Measurements from ENCODE around the gene ABCF3. TPM values are rescaled to one million over a fixed set of nuclear protein-coding genes. Genes with fewer than 3 reads are reported as not detected.
"Not testable (repeated sequence)": the region's sequence is repeated elsewhere in the genome, so short reads cannot be mapped to it uniquely, and the experiment has no call there.

Gene ABCF3
- total RNA-seq, 4 donors from 2014 or later, result 51.6 to 96.9 (median 64.0) TPM

- Histone ChIP-seq H3K36me3 (no peaks in the 10 kb centered on the region), H3K27ac (peak overlapping the region in 2 of 4 donors; percentile 92 to 96), H3K4me1 (peaks cover 0 to 84% (median 39%) of the 10 kb centered on the region in 4 donors), H3K27me3 (no peaks in the 10 kb centered on the region), H3K4me3 (no peak overlapping the region), H3K9me3 (no peaks in the 10 kb centered on the region)
- WGBS, 2 donors, result 60 to 62% methylated on average over 4 of the region's 4 CpGs
- no peak for DNase-seq (ENCODE audit: low spot score in 2 of 2)
- TF ChIP-seq CTCF (IDR thresholded peaks at IDR 0.05) (no peak), POLR2A (IDR thresholded peaks at IDR 0.05) (no peak), EP300 (IDR thresholded peaks at IDR 0.05) (no peak)
Measured at GRCh38 chr3:184158404-184158803, 27.6 kb upstream of the ABCF3 start.

- Histone ChIP-seq H3K4me1 (peaks cover 0 to 76% (median 39%) of the 10 kb centered on the region in 4 donors), H3K27ac (peak overlapping the region in 3 of 4 donors; percentile 43 to 78 (median 75)), H3K9me3 (no peaks in the 10 kb centered on the region), H3K36me3 (peaks cover 0 to 20% (median 14%) of the 10 kb centered on the region in 3 donors), H3K4me3 (no peak overlapping the region), H3K27me3 (no peaks in the 10 kb centered on the region)
- TF ChIP-seq EP300 (IDR thresholded peaks at IDR 0.05), result no peak
- no peak for TF ChIP-seq POLR2A (IDR thresholded peaks at IDR 0.05)
- no peak for TF ChIP-seq CTCF (IDR thresholded peaks at IDR 0.05)
- DNase-seq (ENCODE audit: low spot score in 2 of 2), result no peak
- 15 to 23% methylated on average over 2 of the region's 2 CpGs for WGBS, 2 donors
Measured at GRCh38 chr3:184160456-184160855, 25.5 kb upstream of the ABCF3 start.

- H3K27ac ChIP-seq, result peak overlapping the region in 2 of 4 donors; percentile 18 to 20
- not testable (repeated sequence) for H3K9me3 ChIP-seq; DNase-seq (ENCODE audit: low spot score in 2 of 2); H3K4me3 ChIP-seq; H3K27me3 ChIP-seq
- peaks cover 0 to 64% (median 29%) of the 10 kb centered on the region in 4 donors for H3K4me1 ChIP-seq
- peaks cover 0 to 42% (median 25%) of the 10 kb centered on the region in 3 donors for H3K36me3 ChIP-seq
- 58 to 71% methylated on average over 8 of the region's 8 CpGs for WGBS, 2 donors
Measured at GRCh38 chr3:184162571-184163070, 23.4 kb upstream of the ABCF3 start.

GRCh38 chr3:184164648-184165330 is 21.2 kb upstream of the ABCF3 start:
- Histone ChIP-seq H3K4me3 (no peak overlapping the region), H3K36me3 (peaks cover 0 to 64% (median 25%) of the 10 kb centered on the region in 3 donors), H3K9me3 (no peaks in the 10 kb centered on the region), H3K27ac (no peak overlapping the region), H3K27me3 (no peaks in the 10 kb centered on the region), H3K4me1 (peaks cover 0 to 42% (median 18%) of the 10 kb centered on the region in 4 donors)
- TF ChIP-seq POLR2A (IDR thresholded peaks at IDR 0.05) (no peak), EP300 (IDR thresholded peaks at IDR 0.05) (no peak), CTCF (IDR thresholded peaks at IDR 0.05) (no peak)
- no peak for DNase-seq (ENCODE audit: low spot score in 2 of 2)
- 91% methylated on average over 16 of the region's 16 CpGs for WGBS, 2 donors

- peaks cover 0 to 35% (median 11%) of the 10 kb centered on the region in 4 donors for H3K4me1 ChIP-seq
- H3K9me3 ChIP-seq, result no peaks in the 10 kb centered on the region
- H3K36me3 ChIP-seq, result peaks cover 3 to 71% (median 29%) of the 10 kb centered on the region in 3 donors
- no peak overlapping the region for H3K27ac ChIP-seq
- 95 to 97% methylated on average over 3 of the region's 3 CpGs for WGBS, 2 donors
- DNase-seq (ENCODE audit: low spot score in 2 of 2), result no peak
- H3K27me3 ChIP-seq, result no peaks in the 10 kb centered on the region
- TF ChIP-seq CTCF (IDR thresholded peaks at IDR 0.05) (no peak), POLR2A (IDR thresholded peaks at IDR 0.05) (no peak), EP300 (IDR thresholded peaks at IDR 0.05) (no peak)
- no peak overlapping the region for H3K4me3 ChIP-seq
Measured at GRCh38 chr3:184165543-184165942, 20.5 kb upstream of the ABCF3 start.
